SK-N-SH treated with all-trans-retinoic acid at 6 μM for 48 hours (cell line): ENCODE measurements around the gene PPP1R13B.

Experiments used
- ATAC-seq: fragments of 200-7000 bp; cut with Tn5 transposase; 3 replicates; pipeline ENCODE4 v1.9.1; 2020; ENCODE audit warnings: mild to moderate bottlenecking, moderate library complexity
- ARNTL ChIP-seq: fragments of 450-650 bp; formaldehyde crosslinking; IDR thresholded peaks from 2 replicates; pipeline ENCODE4 v1.5.0; 2020; ENCODE audit warnings: low read depth, mild to moderate bottlenecking, moderate library complexity, borderline replicate concordance
- BACH2 ChIP-seq: fragments of 250-450 bp; sonication (Bioruptor Pico); IDR thresholded peaks from 2 replicates; pipeline ENCODE4 v1.9.0; 2021; ENCODE audit warnings: mild to moderate bottlenecking, borderline replicate concordance
- GLIS3 ChIP-seq: fragments of 250-450 bp; sonication (Bioruptor Pico); IDR thresholded peaks from 2 replicates; pipeline ENCODE4 v1.5.0; 2020; ENCODE audit warnings: mild to moderate bottlenecking, moderate library complexity
- ISL1 ChIP-seq: fragments of 250-450 bp; sonication (Bioruptor Pico); IDR thresholded peaks from 2 replicates; pipeline ENCODE4 v2.1.2; 2022; ENCODE audit warnings: mild to moderate bottlenecking, moderate library complexity
- OSR1 ChIP-seq: fragments of 250-450 bp; sonication (Bioruptor Pico); IDR thresholded peaks from 2 replicates; pipeline ENCODE4 v1.8.0; 2022; ENCODE audit warnings: moderate library complexity, mild to moderate bottlenecking, inconsistent platforms
- PPARA ChIP-seq: fragments of 250-450 bp; sonication (Bioruptor Pico); IDR thresholded peaks from 2 replicates; pipeline ENCODE4 v1.5.0; 2020; ENCODE audit warnings: mild to moderate bottlenecking, borderline replicate concordance
- SNAI2 ChIP-seq: fragments of 250-450 bp; sonication (Bioruptor Pico); IDR thresholded peaks from 2 replicates; pipeline ENCODE4 v1.5.0; 2020; ENCODE audit warnings: mild to moderate bottlenecking, moderate library complexity
- TCF4 ChIP-seq: fragments of 250-450 bp; sonication (Bioruptor Pico); IDR thresholded peaks from 2 replicates; pipeline ENCODE4 v1.8.0; 2021; ENCODE audit warnings: mild to moderate bottlenecking, moderate library complexity, borderline replicate concordance
- TOX ChIP-seq: fragments of 250-450 bp; sonication (Bioruptor Pico); IDR thresholded peaks from 2 replicates; pipeline ENCODE4 v1.8.0; 2021; ENCODE audit warnings: mild to moderate bottlenecking, moderate library complexity, borderline replicate concordance
- ZC3H10 ChIP-seq: fragments of 250-450 bp; sonication (Bioruptor Pico); IDR thresholded peaks from 2 replicates; pipeline ENCODE4 v1.5.1; 2021; ENCODE audit warnings: mild to moderate bottlenecking, moderate library complexity
- ZFP3 ChIP-seq: fragments of 250-450 bp; sonication (Bioruptor Pico); IDR thresholded peaks from 2 replicates; pipeline ENCODE4 v1.5.0; 2020; ENCODE audit warnings: mild to moderate bottlenecking, moderate library complexity
- ZFP30 ChIP-seq: fragments of 450-650 bp; formaldehyde crosslinking; IDR thresholded peaks from 2 replicates; pipeline ENCODE4 v1.5.0; 2022; ENCODE audit warnings: mild to moderate bottlenecking, moderate library complexity
- ZNF565 ChIP-seq: fragments of 450-650 bp; formaldehyde crosslinking; conservative IDR thresholded peaks from 2 replicates; pipeline ENCODE4 v1.5.0; 2020; ENCODE audit warnings: low read depth, mild to moderate bottlenecking, moderate library complexity
- ZNF70 ChIP-seq: fragments of 450-650 bp; formaldehyde crosslinking; IDR thresholded peaks from 2 replicates; pipeline ENCODE4 v1.5.0; 2020; ENCODE audit warnings: mild to moderate bottlenecking, moderate library complexity
- ZNF8 ChIP-seq: fragments of 450-650 bp; formaldehyde crosslinking; IDR thresholded peaks from 2 replicates; pipeline ENCODE4 v1.5.0; 2020; ENCODE audit warnings: mild to moderate bottlenecking, moderate library complexity
- TF ChIP-seq, protein P1 (sequence below): fragments of 250-450 bp; sonication (Bioruptor Pico); IDR thresholded peaks from 2 replicates; pipeline ENCODE4 v1.5.1; 2020; ENCODE audit warnings: low read depth, mild to moderate bottlenecking, moderate library complexity
- TF ChIP-seq, protein P2 (sequence below): fragments of 250-450 bp; sonication (Bioruptor Pico); IDR thresholded peaks from 2 replicates; pipeline ENCODE4 v1.5.1; 2021; ENCODE audit warnings: mild to moderate bottlenecking, moderate library complexity
- TF ChIP-seq, protein P3 (sequence below): fragments of 250-450 bp; sonication (Bioruptor Pico); IDR thresholded peaks from 2 replicates; pipeline ENCODE4 v1.5.0; 2020; ENCODE audit warnings: mild to moderate bottlenecking, moderate library complexity

PPP1R13B gene

DNA sequence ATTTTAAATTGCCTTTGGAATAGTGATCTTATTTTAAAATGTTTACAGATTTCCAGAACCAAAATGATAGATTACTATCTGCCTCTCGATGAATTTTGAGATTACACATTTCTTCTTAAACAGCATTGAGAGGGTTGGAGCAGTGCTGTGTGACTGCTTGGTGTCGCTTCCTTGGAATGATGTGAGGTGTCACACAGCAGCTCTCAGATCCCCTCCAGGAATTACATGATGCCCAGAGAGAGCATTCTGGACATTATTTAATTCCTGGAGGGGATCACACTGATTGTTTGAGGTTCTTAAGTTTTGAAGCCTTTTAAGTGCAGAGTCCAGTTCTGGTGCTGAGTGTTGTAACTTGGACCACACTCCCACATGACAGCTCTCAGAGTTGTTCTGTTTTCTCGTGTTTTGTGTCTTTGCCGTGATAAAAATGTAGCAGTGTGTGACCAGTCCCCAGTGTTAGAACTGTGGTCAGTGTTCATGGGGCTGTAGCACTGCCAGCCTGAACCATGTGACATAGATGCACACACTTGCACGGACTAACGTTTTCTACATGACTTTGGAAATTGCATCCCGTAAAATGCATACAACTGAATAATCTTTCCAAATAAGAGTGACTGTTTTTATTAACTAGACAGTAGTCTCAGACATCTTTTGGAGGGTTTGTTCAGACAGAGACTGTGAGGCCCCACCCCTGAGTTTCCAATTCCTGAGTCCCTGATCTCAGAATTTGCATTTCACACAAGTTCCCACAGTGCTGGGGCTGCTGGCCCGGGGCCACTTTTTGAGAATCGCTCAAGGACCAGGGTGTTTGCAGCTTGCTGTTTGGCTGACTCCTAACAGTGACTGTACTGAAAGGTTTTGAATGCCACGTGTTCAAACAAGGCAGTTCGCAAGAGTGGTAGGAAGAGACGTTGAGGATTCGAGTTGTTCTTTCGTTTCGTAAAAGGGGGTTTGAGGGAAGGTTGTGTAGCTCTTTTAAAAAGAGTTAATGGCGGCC lies 158.2 kb downstream of the PPP1R13B start (continued):
- TF ChIP-seq ZNF8 (no peak), ZFP3 (no peak), ZNF565 (no peak), GLIS3 (CRISPR knock-in tag) (no peak), BACH2 (no peak), PPARA (CRISPR knock-in tag) (no peak), ZNF70 (no peak), ISL1 (CRISPR knock-in tag) (no peak), TOX (CRISPR knock-in tag) (no peak)
- TF ChIP-seq, protein P1, sequence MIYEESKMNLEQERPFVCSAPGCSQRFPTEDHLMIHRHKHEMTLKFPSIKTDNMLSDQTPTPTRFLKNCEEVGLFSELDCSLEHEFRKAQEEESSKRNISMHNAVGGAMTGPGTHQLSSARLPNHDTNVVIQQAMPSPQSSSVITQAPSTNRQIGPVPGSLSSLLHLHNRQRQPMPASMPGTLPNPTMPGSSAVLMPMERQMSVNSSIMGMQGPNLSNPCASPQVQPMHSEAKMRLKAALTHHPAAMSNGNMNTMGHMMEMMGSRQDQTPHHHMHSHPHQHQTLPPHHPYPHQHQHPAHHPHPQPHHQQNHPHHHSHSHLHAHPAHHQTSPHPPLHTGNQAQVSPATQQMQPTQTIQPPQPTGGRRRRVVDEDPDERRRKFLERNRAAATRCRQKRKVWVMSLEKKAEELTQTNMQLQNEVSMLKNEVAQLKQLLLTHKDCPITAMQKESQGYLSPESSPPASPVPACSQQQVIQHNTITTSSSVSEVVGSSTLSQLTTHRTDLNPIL = no peak
- TF ChIP-seq, all 23 proteins: peak for 0

DNA sequence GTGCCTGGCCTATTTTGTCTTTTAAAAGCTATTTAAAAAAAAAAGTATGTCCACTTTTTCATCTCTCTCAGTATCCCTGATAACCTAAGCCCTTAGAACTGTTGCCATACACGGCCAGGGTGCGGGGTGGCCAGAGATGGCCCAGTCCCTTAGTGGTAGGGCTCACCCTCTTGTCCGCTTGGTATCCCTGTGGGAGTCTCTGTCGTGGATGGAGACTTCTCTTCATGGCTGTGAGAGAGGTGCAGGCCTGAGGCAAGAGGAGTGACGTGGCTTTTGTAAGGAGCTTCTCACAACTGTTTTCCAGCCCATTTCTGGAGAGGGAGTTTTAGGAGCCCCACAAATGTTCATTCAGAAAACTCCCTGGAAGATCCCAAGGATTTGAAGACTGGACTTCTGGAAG lies 158.9 kb downstream of the PPP1R13B start:
- ATAC-seq = no peak
- TF ChIP-seq BACH2 = no peak
- TF ChIP-seq, protein P2, sequence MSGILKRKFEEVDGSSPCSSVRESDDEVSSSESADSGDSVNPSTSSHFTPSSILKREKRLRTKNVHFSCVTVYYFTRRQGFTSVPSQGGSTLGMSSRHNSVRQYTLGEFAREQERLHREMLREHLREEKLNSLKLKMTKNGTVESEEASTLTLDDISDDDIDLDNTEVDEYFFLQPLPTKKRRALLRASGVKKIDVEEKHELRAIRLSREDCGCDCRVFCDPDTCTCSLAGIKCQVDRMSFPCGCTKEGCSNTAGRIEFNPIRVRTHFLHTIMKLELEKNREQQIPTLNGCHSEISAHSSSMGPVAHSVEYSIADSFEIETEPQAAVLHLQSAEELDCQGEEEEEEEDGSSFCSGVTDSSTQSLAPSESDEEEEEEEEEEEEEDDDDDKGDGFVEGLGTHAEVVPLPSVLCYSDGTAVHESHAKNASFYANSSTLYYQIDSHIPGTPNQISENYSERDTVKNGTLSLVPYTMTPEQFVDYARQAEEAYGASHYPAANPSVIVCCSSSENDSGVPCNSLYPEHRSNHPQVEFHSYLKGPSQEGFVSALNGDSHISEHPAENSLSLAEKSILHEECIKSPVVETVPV (CRISPR knock-in tag) = no peak
- TF ChIP-seq GLIS3 (CRISPR knock-in tag) = no peak
- TF ChIP-seq ARNTL = no peak

DNA sequence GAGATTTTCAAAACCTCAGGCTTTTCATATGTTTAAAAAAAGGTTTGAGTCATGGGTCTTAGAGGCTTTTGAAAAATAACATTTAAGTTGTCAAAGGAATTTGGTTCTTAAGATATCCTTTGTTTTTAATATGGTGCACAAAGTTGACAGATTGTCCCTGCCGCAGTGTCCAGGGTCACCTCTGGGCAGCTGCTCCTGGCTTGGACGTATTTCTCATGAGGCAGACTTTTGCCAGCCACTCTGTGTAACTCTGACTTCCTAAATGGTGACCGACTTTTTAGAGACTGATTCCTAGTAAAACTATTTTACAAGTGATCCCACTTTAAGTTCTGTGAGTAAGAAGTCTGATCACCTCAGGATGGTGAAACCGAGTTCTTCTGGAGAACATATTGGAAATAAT lies 159.7 kb downstream of the PPP1R13B start:
- TF ChIP-seq ZFP30 (CRISPR knock-in tag) (no peak), OSR1 (CRISPR knock-in tag) (no peak)
- TF ChIP-seq, protein P1 = no peak
- ATAC-seq = no peak

DNA sequence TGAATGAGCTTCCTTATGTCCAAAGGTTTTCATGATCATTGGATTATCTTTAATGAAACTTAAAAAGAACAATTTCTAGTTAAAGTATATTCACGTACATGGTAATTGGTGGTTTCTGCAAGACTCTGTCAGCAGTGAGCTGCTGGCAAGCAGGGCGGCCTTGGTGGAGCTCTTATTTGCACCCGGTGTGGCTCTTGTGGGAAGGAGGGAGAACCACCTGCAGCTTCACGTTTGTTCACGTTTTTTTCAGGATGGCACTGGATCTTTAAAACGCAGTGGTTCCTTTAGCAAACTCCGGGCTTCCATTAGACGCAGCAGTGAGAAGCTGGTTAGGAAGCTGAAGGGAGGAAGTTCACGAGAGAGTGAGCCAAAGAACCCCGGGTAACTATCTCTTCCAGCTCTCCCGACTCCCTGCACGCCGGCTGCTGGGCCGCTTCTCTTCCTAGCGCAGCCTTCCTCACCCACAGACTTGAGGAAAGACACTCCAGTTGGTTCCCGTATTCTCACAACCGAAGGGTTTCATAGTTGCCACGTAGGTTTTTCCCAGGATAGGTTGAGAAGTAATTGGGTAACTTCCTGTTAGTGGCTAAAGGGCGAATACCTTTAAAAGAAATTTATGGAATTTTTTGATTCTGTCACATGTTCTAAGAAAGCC lies 160.4 kb downstream of the PPP1R13B start:
- TF ChIP-seq TCF4 (CRISPR knock-in tag) (no peak), ZFP30 (CRISPR knock-in tag) (no peak), ZNF8 (no peak), SNAI2 (CRISPR knock-in tag) (no peak), ZC3H10 (CRISPR knock-in tag) (no peak), ZFP3 (no peak)
- TF ChIP-seq, protein P3, sequence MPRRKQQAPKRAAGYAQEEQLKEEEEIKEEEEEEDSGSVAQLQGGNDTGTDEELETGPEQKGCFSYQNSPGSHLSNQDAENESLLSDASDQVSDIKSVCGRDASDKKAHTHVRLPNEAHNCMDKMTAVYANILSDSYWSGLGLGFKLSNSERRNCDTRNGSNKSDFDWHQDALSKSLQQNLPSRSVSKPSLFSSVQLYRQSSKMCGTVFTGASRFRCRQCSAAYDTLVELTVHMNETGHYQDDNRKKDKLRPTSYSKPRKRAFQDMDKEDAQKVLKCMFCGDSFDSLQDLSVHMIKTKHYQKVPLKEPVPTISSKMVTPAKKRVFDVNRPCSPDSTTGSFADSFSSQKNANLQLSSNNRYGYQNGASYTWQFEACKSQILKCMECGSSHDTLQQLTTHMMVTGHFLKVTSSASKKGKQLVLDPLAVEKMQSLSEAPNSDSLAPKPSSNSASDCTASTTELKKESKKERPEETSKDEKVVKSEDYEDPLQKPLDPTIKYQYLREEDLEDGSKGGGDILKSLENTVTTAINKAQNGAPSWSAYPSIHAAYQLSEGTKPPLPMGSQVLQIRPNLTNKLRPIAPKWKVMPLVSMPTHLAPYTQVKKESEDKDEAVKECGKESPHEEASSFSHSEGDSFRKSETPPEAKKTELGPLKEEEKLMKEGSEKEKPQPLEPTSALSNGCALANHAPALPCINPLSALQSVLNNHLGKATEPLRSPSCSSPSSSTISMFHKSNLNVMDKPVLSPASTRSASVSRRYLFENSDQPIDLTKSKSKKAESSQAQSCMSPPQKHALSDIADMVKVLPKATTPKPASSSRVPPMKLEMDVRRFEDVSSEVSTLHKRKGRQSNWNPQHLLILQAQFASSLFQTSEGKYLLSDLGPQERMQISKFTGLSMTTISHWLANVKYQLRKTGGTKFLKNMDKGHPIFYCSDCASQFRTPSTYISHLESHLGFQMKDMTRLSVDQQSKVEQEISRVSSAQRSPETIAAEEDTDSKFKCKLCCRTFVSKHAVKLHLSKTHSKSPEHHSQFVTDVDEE (CRISPR knock-in tag) = no peak
- no peak for ATAC-seq
